ENCODE measurements around the gene SLC44A5. TPM values are rescaled to one million over a fixed set of nuclear protein-coding genes. Genes with fewer than 3 reads are reported as not detected.
"Not testable (repeated sequence)": the region's sequence is repeated elsewhere in the genome, so short reads cannot be mapped to it uniquely, and the experiment has no call there.

SLC44A5 gene
- 0.43 TPM for total RNA-seq

GRCh38 chr1:75611014-75611413 lies at the start of gene SLC44A5:
Gene SLC44A5 (minus strand): TSS chr1:75611114. CDS start chr1:75541447, 69,667 bp downstream.
- no peak for DNase-seq (ENCODE audit: low spot score)

- DNase-seq (ENCODE audit: low spot score) = no peak
Measured at GRCh38 chr1:75655931-75656330, 45.0 kb upstream of the SLC44A5 start.

GRCh38 chr1:75647183-75647582 lies 36.3 kb upstream of the SLC44A5 start:
- DNase-seq (ENCODE audit: low spot score) = not testable (repeated sequence)

- DNase-seq (ENCODE audit: low spot score) = not testable (repeated sequence)
Measured at GRCh38 chr1:75645153-75645552, 34.2 kb upstream of the SLC44A5 start.

- no peak for DNase-seq (ENCODE audit: low spot score)
Measured at GRCh38 chr1:75643460-75643859, 32.5 kb upstream of the SLC44A5 start.

DNA sequence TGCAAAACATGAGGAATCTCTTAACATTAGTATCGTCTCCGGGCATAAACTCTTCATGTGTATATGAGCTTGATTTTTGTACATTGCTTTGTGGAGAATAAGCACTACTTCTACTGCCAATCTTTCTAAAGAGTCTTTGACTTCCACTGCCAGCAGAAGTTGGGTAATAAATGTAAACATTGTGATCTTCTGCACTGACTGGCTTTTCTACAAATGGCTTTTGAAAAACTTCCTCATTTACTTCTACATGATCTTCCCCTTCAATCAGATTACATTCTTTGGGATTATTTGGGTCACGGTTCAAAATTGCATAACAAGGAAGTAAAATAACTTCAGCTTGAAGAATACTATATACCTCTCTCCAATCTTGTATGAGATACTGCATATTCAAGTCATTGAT lies 30.4 kb upstream of the SLC44A5 start:
- DNase-seq (ENCODE audit: low spot score) = no peak

DNA sequence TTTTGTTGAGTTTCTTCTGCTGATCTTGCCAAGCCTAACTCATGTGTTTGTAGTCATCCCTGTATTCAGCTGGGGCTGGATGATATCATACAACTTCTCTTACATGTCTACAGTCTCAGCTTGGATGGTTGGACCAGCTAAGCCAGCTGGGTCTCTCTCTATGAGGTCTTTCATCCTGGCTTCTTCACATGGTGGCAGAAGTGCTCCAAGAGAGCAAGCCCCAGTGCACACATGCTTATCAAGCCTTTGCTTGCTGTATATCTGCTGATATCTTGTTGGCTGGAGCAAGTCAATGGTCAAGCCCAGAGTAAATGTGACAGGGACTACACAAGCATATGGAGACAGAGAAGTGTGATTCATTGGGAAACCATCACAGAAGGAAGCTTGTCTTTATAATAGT lies 29.2 kb upstream of the SLC44A5 start:
- no peak for DNase-seq (ENCODE audit: low spot score)

GRCh38 chr1:75632350-75632949 lies 21.5 kb upstream of the SLC44A5 start:
- no peak for DNase-seq (ENCODE audit: low spot score)

GRCh38 chr1:75630998-75631397 lies 20.1 kb upstream of the SLC44A5 start:
- no peak for DNase-seq (ENCODE audit: low spot score)

DNA sequence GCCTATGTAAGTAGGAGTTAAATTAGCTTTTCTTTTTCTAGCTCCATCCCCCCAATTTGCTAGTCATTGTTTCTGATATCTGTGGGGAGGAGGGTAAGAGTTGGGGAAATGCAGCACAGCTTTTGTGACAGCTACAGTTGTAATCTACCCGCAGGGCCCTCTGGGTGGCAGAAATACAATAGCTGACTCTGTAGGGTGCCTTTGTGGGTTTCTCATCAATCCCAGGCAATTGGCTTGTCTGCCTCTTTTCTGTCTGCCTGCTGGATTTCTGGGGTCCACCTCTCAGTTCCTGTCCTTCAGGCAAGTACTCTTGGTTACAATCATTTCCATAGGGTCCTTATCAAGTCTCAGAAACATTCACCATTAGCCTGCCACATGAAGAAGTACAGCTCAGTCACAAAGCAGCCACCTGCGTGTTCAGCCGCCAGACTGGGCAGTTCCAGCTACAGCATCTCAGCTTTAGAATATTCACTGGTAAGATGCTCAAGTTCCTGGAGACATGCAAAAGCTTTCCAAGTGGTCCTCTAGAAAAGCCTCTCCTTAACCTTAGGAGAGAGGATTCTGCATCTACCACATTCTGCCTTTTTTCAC lies 19.2 kb upstream of the SLC44A5 start:
- no peak for DNase-seq (ENCODE audit: low spot score)

- DNase-seq (ENCODE audit: low spot score) = no peak
Measured at GRCh38 chr1:75625795-75626194, 14.9 kb upstream of the SLC44A5 start.

- no peak for DNase-seq (ENCODE audit: low spot score)
Measured at GRCh38 chr1:75618382-75618781, 7.5 kb upstream of the SLC44A5 start.

DNA sequence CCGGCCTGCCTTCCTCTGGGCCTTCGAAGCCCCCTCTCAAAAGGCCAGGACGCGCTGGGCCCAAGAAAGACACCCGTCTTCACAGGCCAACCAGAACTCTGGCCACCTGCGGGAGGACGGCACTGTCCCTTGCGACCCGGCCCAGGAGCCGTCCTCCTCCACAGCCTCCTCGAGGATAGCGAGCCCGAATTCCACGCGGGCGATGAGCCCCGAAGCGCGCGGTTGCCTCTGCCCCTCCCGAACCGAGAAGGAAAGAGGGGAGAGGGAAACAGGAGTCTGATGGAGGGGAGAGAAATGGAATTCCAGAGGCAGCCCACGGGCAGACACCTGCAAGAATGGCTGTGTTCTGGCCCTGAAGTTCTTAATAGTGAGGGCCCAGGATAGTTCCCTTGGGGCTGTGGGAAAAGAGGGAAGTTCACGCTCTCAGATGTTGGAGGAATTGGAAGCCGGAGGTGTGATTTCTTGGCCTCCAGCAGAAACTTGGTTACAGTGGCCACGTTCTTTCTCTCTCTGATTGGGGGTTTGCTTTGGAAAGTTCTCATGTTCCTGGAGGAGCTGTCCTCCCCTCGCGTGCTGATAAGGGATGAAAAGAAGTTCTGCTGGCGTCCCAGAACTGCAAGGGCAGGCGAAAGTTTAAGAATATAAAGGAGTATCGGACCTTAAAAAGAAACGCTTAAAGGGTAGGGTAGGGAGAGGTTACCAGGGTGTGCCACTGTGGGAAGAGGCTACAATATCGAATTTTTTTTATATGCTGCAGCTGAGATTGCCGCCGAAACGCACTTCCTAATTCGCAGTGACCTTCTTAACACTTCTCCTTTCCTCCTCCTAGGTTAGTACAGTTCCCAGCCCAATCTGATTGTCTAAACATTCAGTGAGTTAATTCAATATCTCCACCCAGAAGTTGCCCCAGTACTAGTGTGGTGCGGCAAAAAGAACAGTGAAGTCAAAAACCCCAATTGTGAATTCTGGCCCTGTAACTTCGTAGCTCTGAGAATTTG lies 5.8 kb upstream of the SLC44A5 start:
- DNase-seq (ENCODE audit: low spot score) = no peak

GRCh38 chr1:75615613-75616435 lies 4.9 kb upstream of the SLC44A5 start:
- peak; percentile 16 for DNase-seq (ENCODE audit: low spot score)

GRCh38 chr1:75614399-75614756 lies 3.5 kb upstream of the SLC44A5 start:
- no peak for DNase-seq (ENCODE audit: low spot score)

DNA sequence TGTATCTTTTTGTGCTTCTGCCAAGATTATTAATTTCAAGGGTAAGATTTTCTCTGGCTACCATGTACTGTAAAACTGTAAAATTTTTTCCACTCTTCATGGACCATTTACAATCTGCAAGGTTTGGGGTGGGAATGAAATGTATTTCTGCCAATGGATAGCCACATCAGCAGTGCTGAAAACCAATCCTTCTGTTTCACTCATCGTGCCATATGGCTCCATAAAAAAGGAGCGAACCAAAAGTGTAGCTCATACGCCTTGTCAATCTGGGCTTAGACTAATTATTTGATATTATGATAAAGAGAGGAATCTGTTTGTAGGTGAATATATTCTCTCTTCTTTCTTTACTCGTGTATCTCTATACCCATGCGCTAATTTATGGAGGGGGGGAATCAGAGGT lies 3.0 kb upstream of the SLC44A5 start:
- DNase-seq (ENCODE audit: low spot score) = no peak

DNA sequence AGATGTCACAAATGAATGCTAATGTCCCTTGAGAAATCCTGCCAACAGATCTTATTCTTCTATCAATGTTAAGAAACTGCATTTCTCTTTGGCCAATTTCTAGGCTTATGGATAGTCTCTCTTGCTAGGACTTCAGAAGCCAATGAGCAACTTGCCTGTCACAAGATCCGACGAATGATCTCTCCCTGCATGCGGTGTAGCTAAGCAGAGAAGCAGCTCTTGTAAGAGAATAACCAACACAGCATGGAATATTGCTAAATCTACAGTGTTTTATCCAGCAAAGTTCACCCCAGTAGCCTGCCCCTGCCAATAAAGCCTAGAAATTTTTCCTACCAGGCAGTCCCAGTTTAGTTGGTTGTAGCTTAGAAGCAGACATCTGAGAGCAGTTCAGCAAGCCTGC lies 2.1 kb upstream of the SLC44A5 start:
- no peak for DNase-seq (ENCODE audit: low spot score)

GRCh38 chr1:75602486-75602885 lies 8.4 kb downstream of the SLC44A5 start:
- no peak for DNase-seq (ENCODE audit: low spot score)

- no peak for DNase-seq (ENCODE audit: low spot score)
Measured at GRCh38 chr1:75600781-75601180, 10.1 kb downstream of the SLC44A5 start.

- DNase-seq (ENCODE audit: low spot score) = no peak
Measured at GRCh38 chr1:75594327-75594726, 16.6 kb downstream of the SLC44A5 start.

GRCh38 chr1:75593457-75593856 lies 17.5 kb downstream of the SLC44A5 start:
- DNase-seq (ENCODE audit: low spot score) = not testable (repeated sequence)

DNA sequence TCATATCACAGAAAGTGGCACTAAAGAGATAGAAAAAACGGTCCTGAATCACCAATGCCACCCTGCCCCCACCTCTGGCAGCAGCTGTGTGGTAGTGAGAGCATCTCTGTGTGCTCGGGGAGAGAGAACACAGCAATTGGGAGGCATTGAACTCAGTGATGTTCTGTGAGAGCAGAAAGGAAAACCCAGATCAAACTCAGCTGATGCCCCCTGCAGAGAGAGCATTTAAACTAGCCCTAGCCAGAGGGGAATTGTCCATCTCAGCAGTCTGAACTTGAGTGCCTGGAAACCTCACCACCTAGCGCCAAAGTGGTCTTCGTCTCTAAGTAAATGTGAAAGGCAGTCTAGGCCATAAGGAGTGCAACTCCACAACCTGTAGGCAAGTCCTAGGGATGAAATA lies 21.3 kb downstream of the SLC44A5 start:
- no peak for DNase-seq (ENCODE audit: low spot score)
